GM12801 (cell line): ENCODE results near the gene TOP3A.

Experiments used
- CTCF ChIP-seq: IDR thresholded peaks from one replicate; pipeline ENCODE4 v1.5.1; 2011; ENCODE audit warnings: control low read depth; ENCODE audit not compliant: insufficient read length; ENCODE audit errors: extremely low read depth

Gene TOP3A

GRCh38 chr17:18315562-18315922 is 748 bp upstream of the TOP3A start:
- TF ChIP-seq CTCF, result no peak

GRCh38 chr17:18314059-18314730 is 599 bp downstream of the TOP3A start:
- TF ChIP-seq CTCF, result no peak

GRCh38 chr17:18309202-18309601 is 5.6 kb downstream of the TOP3A start:
- no peak for TF ChIP-seq CTCF

- TF ChIP-seq CTCF, result no peak
Measured at GRCh38 chr17:18300725-18301480, 13.9 kb downstream of the TOP3A start.

GRCh38 chr17:18291718-18292540 is 22.9 kb downstream of the TOP3A start:
- TF ChIP-seq CTCF, result no peak

- TF ChIP-seq CTCF, result no peak
Measured at GRCh38 chr17:18285296-18285695, 29.5 kb downstream of the TOP3A start.

- TF ChIP-seq CTCF, result no peak
Measured at GRCh38 chr17:18281788-18282187, 33.0 kb downstream of the TOP3A start.
